ENCODE data around the gene CEP131.

GRCh38 chr17:81264640-81265039 is 41.9 kb upstream of the CEP131 start:
- TF ChIP-seq MAFK (IDR thresholded peaks at IDR 0.05; ENCODE audit: low read depth, low read length) (no peak), SP1 (IDR thresholded peaks at IDR 0.05; ENCODE audit: low read depth, low read length) (no peak), EZH2 (IDR thresholded peaks at IDR 0.05; ENCODE audit: low read depth, low read length, severe bottlenecking) (no peak), FOSL1 (IDR thresholded peaks at IDR 0.05; ENCODE audit: insufficient read depth, low read depth, low read length) (no peak), YY1 (IDR thresholded peaks at IDR 0.05; ENCODE audit: low read depth, low read length) (no peak), CTCF (IDR thresholded peaks at IDR 0.05; ENCODE audit: control extremely low read depth in 1 of 3, insufficient read depth in 1 of 3, low read depth in 1 of 3, low read length in 3 of 3) (no peak), ATF3 (IDR thresholded peaks at IDR 0.05; ENCODE audit: insufficient read depth, low read depth, low read length) (no peak)

Data from H1 (cell line).